NT2/D1 (cell line): ENCODE results near the gene CFTR.
"Not testable (repeated sequence)": the region's sequence is repeated elsewhere in the genome, so short reads cannot be mapped to it uniquely, and the experiment has no call there.

Source experiments
- YY1 ChIP-seq: IDR thresholded peaks from 2 replicates; pipeline ENCODE4 v1.6.1; 2011; ENCODE audit not compliant: insufficient read length, insufficient read depth
- ZNF274 ChIP-seq: IDR thresholded peaks from 2 replicates; pipeline ENCODE4 v1.6.1; 2011; ENCODE audit warnings: mild to moderate bottlenecking, low read depth, low read length

- not testable (repeated sequence) for TF ChIP-seq ZNF274, YY1
Observed at GRCh38 chr7:117460815-117461214, 19.0 kb upstream of the CFTR start.
